ENCODE results near the gene CDK14. TPM values are rescaled to one million over a fixed set of nuclear protein-coding genes. Genes with fewer than 3 reads are reported as not detected.

The CDK14 gene
- total RNA-seq, 1 donor, result 39.1 TPM

DNA sequence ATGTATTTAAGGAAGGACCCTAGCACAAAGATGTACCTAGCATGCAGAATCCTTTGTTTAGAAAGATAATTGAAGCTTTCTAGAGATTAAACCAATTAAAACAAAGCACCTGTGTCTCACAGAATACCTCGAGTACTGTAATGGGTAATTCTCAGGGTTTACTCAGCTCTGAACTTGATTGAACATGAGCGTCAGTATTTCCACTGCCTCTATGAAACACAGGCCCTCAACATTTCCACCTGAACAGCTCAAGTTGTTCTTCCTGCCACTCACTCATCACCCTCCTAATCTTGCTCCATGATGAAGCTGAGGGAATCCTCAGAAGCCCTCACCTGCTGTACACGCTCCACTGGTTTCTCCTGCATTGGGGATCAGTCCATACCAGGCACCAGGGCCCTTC, 634.4 kb downstream of the CDK14 start:
- Histone ChIP-seq H2AFZ (ENCODE audit: low read length) (no peak overlapping the region), H3K4me2 (ENCODE audit: insufficient read depth, low read length) (no peak overlapping the region), H3K9me3 (ENCODE audit: low read depth, low read length) (no peaks in the 10 kb centered on the region), H3K27ac (ENCODE audit: low read depth, low read length) (no peak overlapping the region), H3K79me2 (ENCODE audit: insufficient read depth, low read length) (no peaks in the 10 kb centered on the region), H3K36me3 (ENCODE audit: insufficient read depth, low read length) (no peaks in the 10 kb centered on the region), H3K4me3 (ENCODE audit: insufficient read depth, low read length) (no peak overlapping the region), H3K27me3 (ENCODE audit: insufficient read depth, low read length) (no peaks in the 10 kb centered on the region), H3K4me1 (ENCODE audit: insufficient read depth, low read length) (peaks cover 14% of the 10 kb centered on the region), H4K20me1 (ENCODE audit: insufficient read depth, low read length) (no peaks in the 10 kb centered on the region)
- TF ChIP-seq, protein P1, sequence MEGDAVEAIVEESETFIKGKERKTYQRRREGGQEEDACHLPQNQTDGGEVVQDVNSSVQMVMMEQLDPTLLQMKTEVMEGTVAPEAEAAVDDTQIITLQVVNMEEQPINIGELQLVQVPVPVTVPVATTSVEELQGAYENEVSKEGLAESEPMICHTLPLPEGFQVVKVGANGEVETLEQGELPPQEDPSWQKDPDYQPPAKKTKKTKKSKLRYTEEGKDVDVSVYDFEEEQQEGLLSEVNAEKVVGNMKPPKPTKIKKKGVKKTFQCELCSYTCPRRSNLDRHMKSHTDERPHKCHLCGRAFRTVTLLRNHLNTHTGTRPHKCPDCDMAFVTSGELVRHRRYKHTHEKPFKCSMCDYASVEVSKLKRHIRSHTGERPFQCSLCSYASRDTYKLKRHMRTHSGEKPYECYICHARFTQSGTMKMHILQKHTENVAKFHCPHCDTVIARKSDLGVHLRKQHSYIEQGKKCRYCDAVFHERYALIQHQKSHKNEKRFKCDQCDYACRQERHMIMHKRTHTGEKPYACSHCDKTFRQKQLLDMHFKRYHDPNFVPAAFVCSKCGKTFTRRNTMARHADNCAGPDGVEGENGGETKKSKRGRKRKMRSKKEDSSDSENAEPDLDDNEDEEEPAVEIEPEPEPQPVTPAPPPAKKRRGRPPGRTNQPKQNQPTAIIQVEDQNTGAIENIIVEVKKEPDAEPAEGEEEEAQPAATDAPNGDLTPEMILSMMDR (IDR thresholded peaks at IDR 0.05; ENCODE audit: extremely low read depth, low read depth, low read length), result no peak
- no peak for DNase-seq (ENCODE audit: insufficient read length, low spot score, missing footprints)

DNA sequence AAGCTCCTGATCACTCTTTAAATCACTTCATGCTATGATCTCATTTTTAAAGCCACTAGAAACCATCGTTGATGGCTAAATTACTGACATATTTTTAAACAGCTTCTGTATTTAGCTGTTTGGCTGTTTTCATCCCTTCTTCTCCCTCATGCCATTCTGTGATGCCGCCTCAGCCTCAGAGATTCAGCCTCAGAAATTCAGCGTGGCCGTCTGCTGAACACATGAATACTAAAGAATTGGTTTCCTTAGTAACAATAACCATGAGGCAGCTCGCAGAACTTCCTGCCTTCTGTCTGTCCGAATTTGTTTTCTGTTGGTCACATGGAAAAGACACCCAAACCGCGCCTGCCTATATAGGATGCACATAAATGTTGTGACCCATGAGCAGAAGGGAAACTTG, 637.1 kb downstream of the CDK14 start:
- H2AFZ ChIP-seq (ENCODE audit: low read length), result no peak overlapping the region
- H3K9me3 ChIP-seq (ENCODE audit: low read depth, low read length), result no peaks in the 10 kb centered on the region
- no peaks in the 10 kb centered on the region for H3K27me3 ChIP-seq (ENCODE audit: insufficient read depth, low read length)
- no peak overlapping the region for H3K4me3 ChIP-seq (ENCODE audit: insufficient read depth, low read length)
- no peaks in the 10 kb centered on the region for H4K20me1 ChIP-seq (ENCODE audit: insufficient read depth, low read length)
- TF ChIP-seq, protein P1 (IDR thresholded peaks at IDR 0.05; ENCODE audit: extremely low read depth, low read depth, low read length), result no peak
- no peak for DNase-seq (ENCODE audit: insufficient read length, low spot score, missing footprints)
- no peak overlapping the region for H3K27ac ChIP-seq (ENCODE audit: low read depth, low read length)
- H3K4me1 ChIP-seq (ENCODE audit: insufficient read depth, low read length), result peaks cover 10% of the 10 kb centered on the region
- no peaks in the 10 kb centered on the region for H3K36me3 ChIP-seq (ENCODE audit: insufficient read depth, low read length)
- H3K79me2 ChIP-seq (ENCODE audit: insufficient read depth, low read length), result no peaks in the 10 kb centered on the region
- no peak overlapping the region for H3K4me2 ChIP-seq (ENCODE audit: insufficient read depth, low read length)

GRCh38 chr7:91235211-91235832, 639.2 kb downstream of the CDK14 start:
- no peaks in the 10 kb centered on the region for H3K9me3 ChIP-seq (ENCODE audit: low read depth, low read length)
- no peaks in the 10 kb centered on the region for H4K20me1 ChIP-seq (ENCODE audit: insufficient read depth, low read length)
- no peak for DNase-seq (ENCODE audit: insufficient read length, low spot score, missing footprints)
- no peaks in the 10 kb centered on the region for H3K27me3 ChIP-seq (ENCODE audit: insufficient read depth, low read length)
- no peaks in the 10 kb centered on the region for H3K79me2 ChIP-seq (ENCODE audit: insufficient read depth, low read length)
- TF ChIP-seq, protein P1 (IDR thresholded peaks at IDR 0.05; ENCODE audit: extremely low read depth, low read depth, low read length), result no peak
- H2AFZ ChIP-seq (ENCODE audit: low read length), result no peak overlapping the region
- H3K27ac ChIP-seq (ENCODE audit: low read depth, low read length), result no peak overlapping the region
- peaks cover 15% of the 10 kb centered on the region for H3K4me1 ChIP-seq (ENCODE audit: insufficient read depth, low read length)
- H3K36me3 ChIP-seq (ENCODE audit: insufficient read depth, low read length), result no peaks in the 10 kb centered on the region
- H3K4me3 ChIP-seq (ENCODE audit: insufficient read depth, low read length), result no peak overlapping the region
- H3K4me2 ChIP-seq (ENCODE audit: insufficient read depth, low read length), result no peak overlapping the region

DNA sequence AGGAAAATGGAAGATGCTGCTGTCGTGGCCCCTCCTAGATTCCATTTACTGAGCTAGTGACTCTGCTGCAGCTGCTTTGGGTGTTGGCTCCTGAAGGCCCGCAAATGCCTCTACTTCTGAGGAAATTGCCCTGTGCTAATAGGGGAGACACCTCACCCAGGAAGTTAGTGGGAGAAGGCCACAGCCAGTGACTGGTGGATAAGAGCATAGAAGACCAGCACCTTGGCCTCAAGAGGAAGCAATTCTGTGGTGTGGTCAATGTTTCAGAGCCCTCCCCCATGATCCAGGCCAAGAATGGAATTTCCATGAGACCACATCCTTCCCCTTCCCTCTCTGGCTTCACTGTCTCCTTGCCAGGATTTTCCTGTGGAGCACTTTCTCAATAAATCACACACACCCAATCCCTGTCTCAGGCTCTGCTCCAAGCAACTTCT, 643.1 kb downstream of the CDK14 start:
- Histone ChIP-seq H3K79me2 (ENCODE audit: insufficient read depth, low read length) (no peaks in the 10 kb centered on the region), H3K27me3 (ENCODE audit: insufficient read depth, low read length) (no peaks in the 10 kb centered on the region), H3K36me3 (ENCODE audit: insufficient read depth, low read length) (no peaks in the 10 kb centered on the region), H2AFZ (ENCODE audit: low read length) (peak overlapping the region; percentile 84), H4K20me1 (ENCODE audit: insufficient read depth, low read length) (no peaks in the 10 kb centered on the region), H3K4me3 (ENCODE audit: insufficient read depth, low read length) (no peak overlapping the region), H3K9me3 (ENCODE audit: low read depth, low read length) (no peaks in the 10 kb centered on the region), H3K4me1 (ENCODE audit: insufficient read depth, low read length) (peaks cover 31% of the 10 kb centered on the region), H3K27ac (ENCODE audit: low read depth, low read length) (peak overlapping the region; percentile 28), H3K4me2 (ENCODE audit: insufficient read depth, low read length) (peak overlapping the region; percentile 45)
- TF ChIP-seq, protein P1 (IDR thresholded peaks at IDR 0.05; ENCODE audit: extremely low read depth, low read depth, low read length), result no peak
- no peak for DNase-seq (ENCODE audit: insufficient read length, low spot score, missing footprints)
